GM21447 (cell line): ENCODE data around the gene MRAS.

ENCODE experiments used
- ATAC-seq: cut with Tn5 transposase; IDR thresholded peaks from one replicate; pipeline ENCODE4 v1.9.1; 2021; ENCODE audit not compliant: unreplicated experiment

Gene MRAS

DNA sequence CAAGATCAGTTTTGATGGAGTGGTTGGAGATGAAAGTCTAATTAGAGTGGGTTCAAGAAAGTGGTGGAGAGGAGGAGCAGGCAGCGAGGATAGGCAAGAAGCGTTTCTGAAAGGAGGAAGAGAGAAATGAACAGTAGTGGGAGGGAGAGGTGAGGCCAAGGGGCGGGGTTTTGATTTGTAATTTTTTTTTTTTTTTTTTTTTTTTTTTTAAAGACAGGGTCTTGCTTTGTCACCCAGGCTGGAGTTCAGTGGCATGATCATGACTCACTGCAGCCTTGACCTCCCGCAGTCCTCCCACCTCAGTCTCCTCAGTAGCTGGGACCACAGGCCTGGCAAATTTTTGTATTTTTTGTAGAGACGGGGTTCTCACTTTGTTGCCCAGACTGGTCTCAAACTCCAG is 36.6 kb downstream of the MRAS start:
- no peak for ATAC-seq

DNA sequence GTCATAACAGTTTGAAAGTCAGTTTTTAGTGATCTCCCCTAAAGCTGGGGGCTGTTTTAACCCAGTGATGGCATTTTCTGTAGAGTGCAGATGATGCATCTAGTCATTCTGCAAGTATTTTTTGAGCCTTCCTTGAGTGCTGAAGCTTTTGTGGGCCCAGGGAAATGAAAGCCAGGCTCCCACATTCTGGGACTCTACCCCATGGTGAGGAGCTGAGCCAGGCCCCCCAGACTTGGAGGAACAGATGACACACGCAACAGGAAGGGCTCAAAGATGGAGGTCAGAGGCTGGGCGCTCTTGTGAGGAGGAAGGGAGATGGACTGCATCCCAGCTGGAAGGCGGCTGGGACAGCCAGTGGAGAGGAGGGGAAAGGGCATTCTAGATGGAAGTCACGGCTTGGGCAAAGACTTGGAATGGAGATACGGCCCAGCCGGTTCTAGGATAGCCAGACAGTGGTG is 40.8 kb downstream of the MRAS start:
- ATAC-seq: no peak

DNA sequence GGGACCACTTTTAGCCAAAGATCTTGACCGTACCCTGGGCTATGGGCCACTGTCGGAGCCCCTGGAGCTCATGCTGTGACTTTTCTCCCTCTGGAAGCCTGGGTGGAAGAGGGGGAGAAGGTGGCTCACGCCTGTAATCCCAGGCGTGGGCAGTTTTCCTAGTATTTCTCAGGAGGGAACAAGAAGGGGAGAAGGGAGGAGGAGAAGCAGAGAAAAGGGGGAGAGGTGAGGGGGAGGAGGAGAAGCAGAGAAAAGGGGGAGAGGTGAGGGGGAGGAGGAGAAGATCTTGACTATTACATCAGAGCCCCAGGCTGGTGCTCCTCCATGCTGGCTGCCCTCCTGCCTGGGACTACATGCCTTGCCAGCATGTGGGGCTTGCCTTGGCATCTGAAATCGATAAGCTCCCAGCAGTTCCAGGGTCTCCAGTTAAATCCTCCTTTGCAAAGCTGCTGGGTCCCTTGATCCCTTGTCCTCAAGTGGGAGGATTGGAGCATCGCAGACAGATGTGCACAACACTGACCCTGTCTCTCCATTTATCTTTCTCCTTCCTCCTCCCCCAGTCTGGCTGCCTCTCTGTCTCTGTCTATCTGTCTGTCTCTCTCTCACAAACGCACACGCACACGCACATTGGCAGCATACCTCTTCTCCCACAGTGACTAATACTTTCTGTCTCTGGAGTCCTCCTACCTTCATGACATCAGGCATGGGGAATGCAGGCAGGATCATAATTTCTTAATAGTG is 41.6 kb downstream of the MRAS start:
- no peak for ATAC-seq

DNA sequence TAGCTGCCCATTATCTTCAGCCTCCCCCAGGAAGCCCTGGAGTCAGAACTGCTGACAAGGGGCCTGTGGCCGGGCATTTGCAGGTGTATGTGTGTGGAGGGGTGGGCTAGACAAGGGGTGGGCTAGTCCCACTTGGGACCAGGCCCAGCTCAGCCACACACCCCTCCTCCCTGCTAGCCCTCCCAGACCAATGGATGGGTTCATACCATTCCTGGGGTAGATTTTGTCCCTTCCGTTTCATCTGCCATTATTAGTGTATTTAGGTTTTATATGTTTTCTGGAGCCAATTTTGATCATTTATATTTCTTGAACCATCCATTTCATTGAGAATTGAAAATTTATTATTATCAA is 42.2 kb downstream of the MRAS start:
- ATAC-seq: no peak

DNA sequence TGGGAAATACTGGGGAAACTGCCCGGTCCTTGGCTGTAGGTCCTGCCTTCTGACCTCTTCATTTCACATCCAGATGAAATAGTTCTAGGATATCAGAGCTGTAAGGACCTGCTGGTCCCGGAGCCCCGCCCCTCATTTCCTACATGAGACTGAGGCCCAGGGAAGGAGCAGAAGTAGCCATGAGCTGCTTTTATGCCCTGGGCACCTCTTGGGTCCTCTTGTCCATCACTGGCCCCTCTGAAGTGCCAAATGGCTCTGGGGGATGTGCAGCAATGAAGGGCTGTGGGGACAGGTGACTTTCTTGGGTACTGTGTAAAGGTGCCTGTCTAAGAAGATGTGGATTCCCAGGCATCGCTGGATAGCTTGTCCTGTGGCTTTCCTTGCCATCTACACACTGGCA is 45.8 kb downstream of the MRAS start:
- ATAC-seq: no peak

DNA sequence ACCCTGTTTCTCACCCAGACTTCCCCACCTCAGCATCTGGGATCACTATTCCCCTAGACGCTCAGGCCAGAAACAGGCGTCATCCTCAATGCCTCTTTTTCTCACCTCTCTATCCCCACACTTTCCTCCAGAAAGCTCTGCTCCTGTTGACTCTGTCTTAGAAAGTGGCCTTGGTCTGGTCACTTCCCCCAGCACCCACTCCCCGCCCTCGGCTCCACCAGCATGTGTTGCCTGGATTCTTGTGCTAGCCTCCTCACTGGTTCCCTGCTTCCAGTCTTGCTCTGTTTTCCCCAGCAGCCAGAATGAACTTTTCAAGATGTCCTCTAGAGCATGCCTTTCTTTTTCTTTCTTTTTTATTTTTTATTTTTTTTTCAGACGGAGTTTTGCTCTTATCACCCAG is 46.3 kb downstream of the MRAS start:
- no peak for ATAC-seq

DNA sequence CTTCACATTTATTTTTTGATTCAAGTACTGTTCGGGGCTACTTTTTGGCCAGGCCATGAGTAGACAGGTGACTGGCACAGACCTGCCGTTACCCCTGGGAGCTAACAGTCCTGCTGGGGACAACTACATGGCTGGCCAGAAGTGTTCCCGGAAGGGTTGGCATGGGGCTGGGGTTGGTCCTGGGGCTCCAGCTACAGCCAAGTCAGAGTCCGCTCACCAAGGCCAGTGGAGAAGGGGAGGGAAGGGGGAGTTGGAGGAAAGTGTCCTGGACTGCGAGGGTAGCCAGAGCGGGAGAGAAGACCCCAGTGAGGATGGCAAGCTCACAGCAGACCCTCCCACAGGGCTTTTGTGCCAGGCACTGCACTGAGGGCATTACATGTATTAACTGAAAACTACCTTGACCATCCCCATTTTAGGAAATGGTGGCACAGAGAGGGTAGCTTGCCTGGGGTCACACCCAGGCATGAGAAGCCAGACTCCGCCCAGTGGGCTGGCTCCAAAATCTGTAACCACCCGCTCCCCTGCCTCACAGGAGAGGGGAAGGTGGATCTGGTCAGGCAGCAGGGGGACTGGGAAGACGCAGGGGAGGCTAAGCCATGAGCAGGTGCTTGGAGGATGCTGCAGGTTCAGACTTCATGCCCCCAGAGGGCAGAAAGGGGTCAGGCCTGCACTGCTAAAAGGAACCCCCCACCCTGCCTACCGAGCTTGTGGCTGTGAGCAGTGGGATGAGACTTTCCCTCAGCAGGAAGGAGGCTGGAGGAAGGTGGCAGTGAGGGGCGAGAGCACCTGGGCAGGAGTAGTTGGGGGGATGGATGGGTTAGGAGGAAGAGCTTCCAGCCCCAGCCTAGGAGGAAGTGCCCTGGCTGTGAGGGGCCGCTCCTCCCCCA is 47.7 kb downstream of the MRAS start:
- no peak for ATAC-seq

DNA sequence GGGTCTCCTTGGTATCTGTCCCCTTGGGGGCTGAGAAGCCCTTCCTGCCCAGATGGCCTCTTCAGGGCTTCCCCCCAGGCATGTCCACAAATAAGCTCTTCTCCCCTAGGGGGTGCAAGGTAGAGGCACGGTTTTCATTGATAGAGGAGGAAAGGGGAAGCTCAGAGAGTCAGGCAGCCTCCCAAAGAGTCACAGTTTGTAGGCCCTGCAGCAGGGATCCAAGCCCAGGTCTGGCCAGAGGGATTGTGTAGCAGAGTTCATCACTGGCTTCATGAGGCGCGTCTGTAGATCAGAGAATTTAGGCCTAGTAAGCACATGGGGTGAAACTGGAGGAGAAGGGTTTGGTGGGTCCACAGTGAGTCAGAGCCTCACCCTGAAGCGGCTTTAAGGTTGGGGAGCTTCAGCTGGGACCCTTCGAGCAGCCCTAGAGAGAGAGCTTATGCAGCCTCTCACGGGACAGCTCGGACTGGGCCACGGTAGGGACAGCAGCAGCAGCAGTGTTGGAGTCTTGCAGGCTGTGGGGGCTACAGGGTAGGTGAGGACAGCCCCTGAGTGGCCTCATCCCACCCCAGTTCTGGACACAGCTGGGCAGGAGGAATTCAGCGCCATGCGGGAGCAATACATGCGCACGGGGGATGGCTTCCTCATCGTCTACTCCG is 48.5 kb downstream of the MRAS start:
- no peak for ATAC-seq

DNA sequence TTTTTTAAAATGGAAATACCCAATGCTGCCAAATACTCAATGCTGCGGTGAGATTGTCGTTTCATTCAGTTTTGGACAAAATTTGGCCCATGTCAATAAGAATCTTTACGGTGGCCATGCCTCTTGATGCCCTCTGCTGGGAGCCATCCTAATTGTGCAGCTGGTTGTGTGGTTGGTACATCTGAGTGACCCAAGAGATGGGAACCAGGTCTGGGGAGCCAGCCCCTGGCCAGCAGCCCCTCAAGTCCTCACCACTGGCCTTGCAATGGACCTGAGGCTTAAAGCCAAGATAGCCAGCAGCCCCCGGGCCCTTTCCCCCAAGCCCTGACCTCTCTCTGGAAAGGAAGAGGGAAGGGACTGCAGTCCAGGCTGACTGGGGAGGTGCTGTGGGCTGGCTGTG is 49.6 kb downstream of the MRAS start:
- ATAC-seq: no peak

DNA sequence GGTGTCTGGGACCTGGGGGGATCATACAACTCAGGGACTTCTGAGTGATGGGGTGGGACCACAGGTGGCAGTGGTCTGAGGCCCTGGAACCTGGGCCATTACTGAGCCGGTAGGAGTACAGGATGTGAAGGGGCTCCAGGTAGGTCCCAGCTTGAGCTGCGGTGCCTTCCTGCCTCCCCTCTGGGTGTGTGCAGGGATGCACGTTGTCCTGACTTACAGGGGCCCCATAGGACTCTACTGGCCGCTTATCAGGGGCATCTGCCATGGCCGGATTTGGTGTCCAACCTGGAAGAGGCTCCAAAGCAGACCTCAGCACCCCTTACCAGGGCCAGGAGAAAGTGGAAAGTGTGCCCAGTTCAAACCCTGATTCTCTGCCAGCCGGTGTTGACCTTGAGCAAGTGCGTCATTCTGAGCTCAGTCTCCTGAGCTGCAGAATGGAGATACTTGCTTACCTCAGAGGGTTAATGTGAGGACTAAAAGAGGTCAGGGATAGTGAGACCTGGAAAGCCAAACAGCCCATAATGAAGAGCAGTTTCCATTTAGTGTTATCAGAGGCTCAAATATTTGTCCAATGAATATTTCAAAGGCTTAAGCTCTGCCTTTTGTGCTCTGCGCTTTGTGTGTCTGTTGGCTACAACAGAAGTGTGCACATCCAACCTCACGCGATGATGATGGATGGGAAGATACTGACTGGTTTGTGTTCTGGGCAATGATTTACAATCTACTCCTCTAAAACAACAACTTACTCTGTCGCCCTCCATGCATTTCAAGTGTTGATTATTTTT is 50.6 kb downstream of the MRAS start:
- no peak for ATAC-seq

DNA sequence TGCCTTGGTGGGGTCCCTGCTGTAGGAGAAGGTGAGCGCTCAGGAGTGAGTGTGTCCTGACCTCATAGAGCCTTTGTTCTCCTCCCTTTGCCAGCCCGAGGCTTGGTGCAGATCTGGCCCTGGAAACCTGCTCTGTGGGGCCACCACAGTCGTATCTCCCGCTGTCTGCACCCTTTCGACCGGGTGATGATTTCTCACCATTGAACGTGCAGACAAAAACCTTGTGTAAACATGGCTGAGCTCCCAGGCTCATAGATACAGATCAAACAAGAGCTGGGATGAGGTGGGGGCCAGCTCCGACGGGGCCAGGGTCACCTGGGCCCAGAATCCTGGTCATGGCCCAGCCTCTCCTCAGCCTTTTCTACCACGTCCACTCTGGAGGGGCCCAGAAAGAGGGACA is 51.4 kb downstream of the MRAS start:
- ATAC-seq: no peak

DNA sequence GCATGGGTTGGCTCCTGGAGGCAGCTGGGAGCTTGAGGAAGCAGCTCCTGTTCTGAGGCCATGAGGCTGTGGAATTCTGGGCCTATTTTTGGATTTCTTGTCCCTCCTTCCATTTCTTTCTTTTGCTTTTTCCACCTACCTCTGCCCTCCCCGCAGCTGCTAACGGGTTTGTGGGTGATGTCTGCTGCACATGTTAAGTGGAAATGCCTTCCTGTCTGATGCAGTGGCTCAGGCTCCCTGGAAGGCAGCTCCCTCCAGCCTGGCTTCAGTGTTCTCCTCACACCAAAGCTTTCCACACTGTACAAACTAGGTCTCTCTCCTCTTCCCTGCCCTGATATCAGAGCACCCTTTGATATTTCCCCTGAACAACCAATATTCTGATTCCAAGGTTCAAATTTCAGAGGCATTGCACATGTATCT is 52.3 kb downstream of the MRAS start:
- no peak for ATAC-seq

DNA sequence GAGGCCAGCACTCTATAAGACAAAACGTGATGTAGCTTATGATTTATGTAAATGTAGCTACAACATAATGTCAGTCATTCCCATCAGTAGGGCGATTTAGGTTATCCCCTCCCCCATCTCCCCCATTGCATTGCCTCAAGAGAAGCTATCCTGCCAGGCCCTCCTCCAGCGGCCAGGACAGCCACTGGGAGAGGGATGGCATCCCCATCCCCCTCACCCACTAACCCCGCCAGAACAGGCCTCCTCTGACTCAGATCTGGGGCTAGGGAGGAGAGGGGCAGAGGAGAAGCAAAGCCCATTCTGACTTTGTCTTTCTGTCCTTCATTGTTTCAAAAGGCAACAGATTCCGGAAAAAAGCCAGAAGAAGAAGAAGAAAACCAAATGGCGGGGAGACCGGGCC is 53.5 kb downstream of the MRAS start:
- ATAC-seq: no peak

DNA sequence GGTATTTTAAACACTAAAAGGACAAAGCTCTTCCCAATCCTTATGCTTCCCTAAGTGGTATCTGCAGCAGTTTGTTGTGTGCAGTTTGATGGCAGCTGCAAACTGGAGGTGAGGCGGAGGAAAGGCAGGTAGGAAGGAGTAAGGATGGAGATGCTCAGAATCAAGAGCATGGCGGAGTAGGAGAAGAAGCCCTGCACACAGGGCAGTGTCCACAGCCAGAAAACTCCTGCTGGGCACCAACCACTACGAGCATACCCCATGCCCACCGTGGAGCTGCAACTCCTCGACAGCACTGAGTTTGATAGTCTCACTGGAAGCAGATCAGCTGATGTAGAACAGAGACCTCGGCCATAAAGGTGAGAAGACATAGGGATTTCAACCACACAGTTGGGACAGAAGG is 55.7 kb downstream of the MRAS start:
- no peak for ATAC-seq

DNA sequence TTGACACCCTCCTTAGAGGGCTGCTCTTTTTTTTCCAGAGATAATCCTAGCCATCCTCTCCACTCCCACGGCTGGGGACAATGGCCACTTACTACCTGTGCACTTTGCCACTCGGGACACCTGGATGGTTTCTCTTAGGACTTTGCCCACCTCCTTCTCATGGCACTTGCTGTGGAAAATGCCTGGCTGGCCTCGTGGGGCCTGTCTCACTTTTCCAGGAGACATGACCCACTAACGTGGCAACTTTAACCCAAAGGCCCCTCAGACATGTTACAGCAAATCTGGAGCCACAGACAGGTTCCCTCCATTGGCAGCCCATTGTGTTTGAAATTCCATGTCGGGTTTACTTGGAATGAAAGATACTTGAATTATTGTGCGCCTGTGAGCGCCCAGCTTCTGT is 56.6 kb downstream of the MRAS start:
- ATAC-seq: no peak

DNA sequence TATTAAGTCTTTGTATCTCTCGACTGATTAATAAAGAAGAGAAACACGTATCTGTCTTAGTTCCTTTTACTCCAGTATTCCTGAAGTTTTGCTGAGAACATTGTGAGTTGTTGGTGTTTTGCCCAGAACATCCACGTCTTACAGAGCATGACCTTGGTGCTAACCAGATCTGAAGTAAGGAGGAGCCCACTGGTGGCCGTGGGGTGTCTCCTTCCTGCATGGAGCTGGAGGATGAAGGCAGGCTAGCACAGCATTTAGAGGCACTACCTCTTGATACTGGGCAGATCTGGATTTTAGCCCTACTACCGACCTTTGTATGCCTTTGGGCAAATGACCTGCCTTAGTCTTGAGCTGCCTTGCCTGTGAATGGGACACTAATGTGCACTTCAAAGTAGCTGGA is 57.1 kb downstream of the MRAS start:
- ATAC-seq: no peak

DNA sequence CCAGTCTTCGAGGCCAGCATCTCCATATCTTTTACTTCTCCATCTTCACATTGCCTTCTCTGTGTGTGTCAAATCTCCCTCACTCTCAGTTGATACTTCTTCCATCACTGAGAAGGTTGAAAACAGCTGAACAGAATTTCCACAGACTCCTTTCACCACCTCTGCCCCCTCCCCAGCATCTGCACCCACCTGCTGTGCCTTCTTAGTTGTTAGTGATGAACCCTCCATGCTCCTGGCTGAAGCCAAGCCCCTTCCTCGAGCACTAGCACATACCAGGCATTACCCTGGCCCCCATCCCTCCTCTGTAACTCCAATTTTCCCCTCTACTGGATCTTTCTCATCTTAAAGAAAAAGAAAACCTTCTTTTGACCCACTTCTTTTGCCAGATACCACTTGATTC is 58.2 kb downstream of the MRAS start:
- ATAC-seq: no peak

DNA sequence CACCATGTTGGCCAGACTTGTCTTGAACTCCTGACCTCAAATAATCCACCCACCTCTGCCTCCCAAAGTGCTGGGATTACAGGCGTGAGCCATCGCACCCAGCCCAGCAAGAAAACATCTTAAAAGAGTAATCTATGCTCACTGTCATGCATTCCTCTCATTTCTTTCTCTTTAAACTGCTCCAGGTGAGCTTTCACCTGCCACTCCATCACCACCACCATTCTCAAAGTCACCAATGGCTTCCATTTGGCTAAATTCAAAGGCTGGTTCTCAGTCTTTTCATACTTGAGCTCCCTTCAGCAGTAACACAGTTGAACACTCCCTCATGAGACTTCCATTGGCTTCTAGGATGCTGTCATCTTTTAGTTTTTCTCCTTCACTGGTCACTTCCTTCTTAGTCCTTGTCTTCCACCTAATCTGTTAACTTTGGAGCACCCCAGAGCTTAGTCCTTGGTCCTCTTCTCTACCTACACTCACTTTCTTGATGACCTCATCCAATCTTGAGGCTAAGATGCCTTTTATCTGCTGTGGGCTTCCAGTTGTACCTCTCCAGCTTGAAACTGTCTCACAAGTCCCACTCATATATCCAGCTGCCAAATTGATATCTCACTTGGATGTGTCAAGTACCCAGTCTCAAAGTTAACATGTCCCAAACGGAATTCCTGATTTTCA is 59.0 kb downstream of the MRAS start:
- no peak for ATAC-seq

DNA sequence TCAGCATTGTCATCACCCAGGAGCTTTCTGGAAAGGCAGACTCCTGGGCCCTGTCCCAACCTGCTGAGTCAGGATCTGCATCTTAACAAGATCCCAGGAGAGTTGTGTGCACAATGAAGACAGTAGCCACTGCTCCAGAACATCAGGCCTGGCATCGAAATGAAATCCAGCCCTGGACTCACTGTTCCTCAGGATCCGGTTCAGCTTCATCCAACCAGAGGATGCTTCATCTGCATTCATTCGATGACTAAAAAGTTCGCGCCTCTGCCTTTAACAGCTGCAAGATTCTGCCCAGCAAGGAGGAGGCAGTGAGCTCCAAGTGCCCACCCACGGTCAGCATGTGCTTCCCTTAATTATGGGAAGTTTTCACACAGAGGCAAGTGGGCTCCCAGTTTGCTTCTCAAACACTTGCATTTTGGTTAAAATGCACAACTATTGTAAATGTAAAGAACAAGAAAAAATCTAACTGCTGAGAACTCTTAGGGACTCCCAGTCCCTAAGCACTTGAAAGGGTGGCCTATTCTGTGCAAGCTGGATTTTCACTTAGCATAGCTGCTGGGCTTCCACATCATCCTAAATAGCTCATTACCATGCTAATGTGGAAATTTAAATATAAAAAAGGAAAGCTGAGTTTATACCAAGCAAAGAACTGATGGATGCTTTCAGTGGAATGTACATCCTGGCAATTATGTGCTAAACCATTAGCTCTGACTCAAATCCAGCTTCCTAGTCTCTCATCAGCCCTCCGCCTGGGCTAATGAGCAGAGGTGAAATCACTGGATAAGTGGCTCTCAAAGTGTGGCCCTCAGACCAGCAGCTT is 60.6 kb downstream of the MRAS start:
- no peak for ATAC-seq
